Measurements from ENCODE around the gene HYAL2.

GRCh38 chr3:50322386-50323091 lies at the start of gene HYAL2:
- TF ChIP-seq EZH2phosphoT487 (IDR thresholded peaks at IDR 0.05; ENCODE audit: insufficient read depth, low read depth) (no peak), EZH2 (IDR thresholded peaks at IDR 0.05; ENCODE audit: insufficient read depth, poor library complexity, severe bottlenecking) (no peak)

All from GM23248 (cell line).